Sigmoid colon (tissue), 4 donors: Measurements from ENCODE around the gene FGF12.

Source experiments
- EP300 ChIP-seq, 4 donors: sonication (generic); formaldehyde crosslinking; IDR thresholded peaks; one replicate each; pipeline ENCODE4 v1.6.1; 2017; ENCODE audit warnings: antibody characterized with exemption in 4 of 4
- POLR2A ChIP-seq, 2 donors: fragments of 450-650 bp; IDR thresholded peaks; one replicate each; pipeline ENCODE4 v1.6.1; 2016; ENCODE audit warnings: antibody characterized with exemption in 2 of 2, mild to moderate bottlenecking in 2 of 2, moderate library complexity in 2 of 2
- POLR2AphosphoS5 ChIP-seq, 4 donors: sonication (generic); formaldehyde crosslinking; IDR thresholded peaks; one replicate each; pipeline ENCODE4 v1.6.1; 2017; ENCODE audit warnings: antibody characterized with exemption in 4 of 4
- TF ChIP-seq, protein P1 (sequence below), 4 experiments: fragments of 450-650 bp in 3 of 4; fragments of 200-600 bp in 1 of 4; IDR thresholded peaks; one replicate each; pipeline ENCODE4 v1.5.1; 2016 to 2019; ENCODE audit warnings: antibody characterized with exemption in 4 of 4, mild to moderate bottlenecking in 3 of 4, moderate library complexity in 2 of 4

DNA sequence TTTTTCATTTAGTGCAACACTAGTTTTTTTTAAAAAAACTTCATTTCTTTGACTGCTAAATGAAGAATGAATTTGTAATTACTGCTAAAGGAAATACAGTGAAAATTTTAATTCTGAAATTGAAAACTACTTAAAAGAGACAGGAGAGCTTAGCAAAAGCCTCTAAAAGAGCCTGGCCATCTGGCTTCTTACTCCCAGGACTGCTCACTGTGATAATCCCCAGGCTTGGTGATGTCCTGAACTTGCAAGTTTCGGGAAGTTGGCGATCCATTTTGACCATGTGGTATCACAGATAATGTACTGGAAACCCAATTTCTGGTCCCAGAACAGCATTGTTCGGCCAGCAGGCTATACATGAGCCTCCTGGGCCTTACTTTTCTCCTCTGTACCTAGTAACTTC is 292.1 kb downstream of the FGF12 start:
- no peak for TF ChIP-seq EP300 (IDR thresholded peaks at IDR 0.05)
- TF ChIP-seq POLR2A (IDR thresholded peaks at IDR 0.05), result no peak
- TF ChIP-seq, protein P1, sequence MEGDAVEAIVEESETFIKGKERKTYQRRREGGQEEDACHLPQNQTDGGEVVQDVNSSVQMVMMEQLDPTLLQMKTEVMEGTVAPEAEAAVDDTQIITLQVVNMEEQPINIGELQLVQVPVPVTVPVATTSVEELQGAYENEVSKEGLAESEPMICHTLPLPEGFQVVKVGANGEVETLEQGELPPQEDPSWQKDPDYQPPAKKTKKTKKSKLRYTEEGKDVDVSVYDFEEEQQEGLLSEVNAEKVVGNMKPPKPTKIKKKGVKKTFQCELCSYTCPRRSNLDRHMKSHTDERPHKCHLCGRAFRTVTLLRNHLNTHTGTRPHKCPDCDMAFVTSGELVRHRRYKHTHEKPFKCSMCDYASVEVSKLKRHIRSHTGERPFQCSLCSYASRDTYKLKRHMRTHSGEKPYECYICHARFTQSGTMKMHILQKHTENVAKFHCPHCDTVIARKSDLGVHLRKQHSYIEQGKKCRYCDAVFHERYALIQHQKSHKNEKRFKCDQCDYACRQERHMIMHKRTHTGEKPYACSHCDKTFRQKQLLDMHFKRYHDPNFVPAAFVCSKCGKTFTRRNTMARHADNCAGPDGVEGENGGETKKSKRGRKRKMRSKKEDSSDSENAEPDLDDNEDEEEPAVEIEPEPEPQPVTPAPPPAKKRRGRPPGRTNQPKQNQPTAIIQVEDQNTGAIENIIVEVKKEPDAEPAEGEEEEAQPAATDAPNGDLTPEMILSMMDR (IDR thresholded peaks at IDR 0.05), result no peak
- no peak for TF ChIP-seq POLR2AphosphoS5 (IDR thresholded peaks at IDR 0.05)
